Measurements from ENCODE around the gene GNAZ.

GNAZ gene

GRCh38 chr22:23163665-23164064, 93.3 kb downstream of the GNAZ start:
- no peak overlapping the region for H3K4me3 ChIP-seq
- no peak for TF ChIP-seq CTCF (IDR thresholded peaks at IDR 0.05)
- peak overlapping the region in 1 of 2 donors; percentile 7 for H3K27ac ChIP-seq
- DNase-seq (ENCODE audit: low spot score), result no peak

- no peak for TF ChIP-seq CTCF (IDR thresholded peaks at IDR 0.05)
- Histone ChIP-seq H3K4me3 (no peak overlapping the region), H3K27ac (no peak overlapping the region)
- DNase-seq (ENCODE audit: low spot score), result no peak
These were observed 93.8 kb downstream of the GNAZ start for GRCh38 chr22:23164091-23164490.

- no peak for DNase-seq (ENCODE audit: low spot score)
- TF ChIP-seq CTCF (IDR thresholded peaks at IDR 0.05), result no peak
- H3K27ac ChIP-seq, result no peak overlapping the region
- no peak overlapping the region for H3K4me3 ChIP-seq
These were observed 95.9 kb downstream of the GNAZ start for GRCh38 chr22:23166042-23166831.

- Histone ChIP-seq H3K27ac (no peak overlapping the region), H3K4me3 (no peak overlapping the region)
- TF ChIP-seq CTCF (IDR thresholded peaks at IDR 0.05), result no peak
- no peak for DNase-seq (ENCODE audit: low spot score)
These were observed 96.7 kb downstream of the GNAZ start for GRCh38 chr22:23166841-23167616.

- H3K27ac ChIP-seq, result no peak overlapping the region
- DNase-seq (ENCODE audit: low spot score), result no peak
- no peak overlapping the region for H3K4me3 ChIP-seq
- no peak for TF ChIP-seq CTCF (IDR thresholded peaks at IDR 0.05)
These were observed 98.2 kb downstream of the GNAZ start for GRCh38 chr22:23168391-23169042.

- no peak for DNase-seq (ENCODE audit: low spot score)
- no peak overlapping the region for H3K4me3 ChIP-seq
- no peak for TF ChIP-seq CTCF (IDR thresholded peaks at IDR 0.05)
- H3K27ac ChIP-seq, result no peak overlapping the region
These were observed 98.7 kb downstream of the GNAZ start for GRCh38 chr22:23169043-23169406.

All from coronary artery (tissue), 2 donors.